Neural cell (in vitro differentiated cells): Measurements from ENCODE around the gene COLEC12.

ENCODE experiments used
- EZH2 ChIP-seq: fragments of 200-600, 300-800 bp; shearing (Covaris generic), sonication (generic); IDR thresholded peaks from 2 replicates; pipeline ENCODE4 v1.6.1; 2014; ENCODE audit warnings: antibody characterized with exemption, low read length, borderline replicate concordance, mild to moderate bottlenecking; ENCODE audit not compliant: insufficient read depth, poor library complexity, severe bottlenecking
- POLR2AphosphoS5 ChIP-seq: IDR thresholded peaks from 2 replicates; pipeline ENCODE4 v1.6.1; 2012

DNA sequence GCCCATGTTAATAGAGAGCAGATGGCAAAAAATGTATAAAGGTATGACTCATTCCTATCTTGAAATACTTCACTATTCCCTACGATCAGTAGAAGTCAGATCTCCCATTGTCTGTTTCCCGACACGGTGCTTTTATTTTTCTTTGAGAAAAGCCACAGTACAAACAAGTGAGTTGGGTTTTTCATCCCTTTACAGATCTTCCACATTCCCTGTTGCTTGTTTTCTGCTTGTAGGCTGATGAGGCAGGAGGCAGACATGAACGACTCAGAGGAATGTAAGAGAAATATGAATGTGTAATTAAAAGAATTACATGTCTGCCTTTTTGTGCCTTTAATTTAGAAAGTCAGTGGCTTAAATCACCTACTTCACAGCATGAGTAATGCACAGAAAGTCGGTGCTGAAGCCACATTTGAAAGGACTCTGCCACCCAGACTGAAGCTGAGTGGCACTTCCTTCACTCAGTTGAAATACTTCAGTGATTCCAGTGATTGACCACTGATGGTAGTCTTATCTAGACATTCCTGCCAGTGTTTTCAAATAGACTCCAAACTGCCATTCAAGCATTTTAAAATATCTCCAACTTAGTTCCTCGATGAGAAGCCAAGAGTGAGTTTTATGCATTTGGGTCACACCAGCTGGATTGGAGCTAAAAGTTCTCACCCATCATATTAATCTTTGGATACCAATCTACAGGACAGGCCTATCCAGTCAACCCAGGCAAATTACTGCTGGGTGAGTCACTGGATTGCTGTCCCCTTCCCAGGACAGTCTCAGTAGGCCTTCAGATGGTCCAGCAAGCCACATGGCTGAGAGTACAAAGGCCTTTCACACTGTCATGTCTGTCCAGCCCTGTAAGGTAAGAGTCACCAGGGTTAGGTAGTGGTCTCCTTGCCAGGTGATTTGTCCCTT is 79.0 kb downstream of the COLEC12 start:
- TF ChIP-seq POLR2AphosphoS5 = no peak
- TF ChIP-seq EZH2 = no peak
